Mucosa of descending colon (tissue), 3 donors: ENCODE results near the gene FBH1. TPM values are rescaled to one million over a fixed set of nuclear protein-coding genes. Genes with fewer than 3 reads are reported as not detected.

Experiments used
- ATAC-seq: fragments of 200-7000 bp; cut with Tn5 transposase; one replicate; pipeline ENCODE4 v1.9.1; 2020; ENCODE audit warnings: mild to moderate bottlenecking, moderate library complexity
- DNase-seq, 3 donors: peaks; one replicate each; pipeline ENCODE4 v3.0.0-alpha.2; 2020
- H3K36me3 ChIP-seq: fragments of 200-600 bp; one replicate; pipeline ENCODE4 v1.8.0; 2021; ENCODE audit warnings: low read depth, mild to moderate bottlenecking
- H3K4me1 ChIP-seq: fragments of 200-600 bp; one replicate; pipeline ENCODE4 v1.8.0; 2021; ENCODE audit warnings: low read depth, mild to moderate bottlenecking
- H3K4me3 ChIP-seq: fragments of 200-600 bp; one replicate; pipeline ENCODE4 v1.8.0; 2021; ENCODE audit warnings: mild to moderate bottlenecking
- H3K9me3 ChIP-seq: fragments of 200-600 bp; one replicate; pipeline ENCODE4 v1.8.0; 2021; ENCODE audit warnings: mild to moderate bottlenecking
- intact Hi-C, 2 donors: fragments of 100-400 bp; cut with DNase I in 1 of 2; cut with micrococcal nuclease in 1 of 2; formaldehyde crosslinking; loops; one replicate each; pipeline versions ENCODE4 v1.11.0 to v1.11.1; 2022; cut with DNase I, micrococcal nuclease
- total RNA-seq, 3 donors: library from RNA; stranded (reverse); fragmentation: NEBNext Ultra II Directional in 2 of 3; extraction: Animal tissue kit (Norgen Biotek cat#: 25700) in 2 of 3; gene quantifications; one replicate each; pipeline versions ENCODE4 v1.2.1 to v1.2.4, GENCODE V29; 2021 to 2023
- TF ChIP-seq, protein P1 (sequence below): fragments of 200-600 bp; IDR thresholded peaks from one replicate; pipeline ENCODE4 v1.8.0; 2022; ENCODE audit warnings: antibody characterized with exemption, mild to moderate bottlenecking
- donor health status: DM: no; HTN: no; CAD: no; lungs with moderate emphysema.
- donor health status: DM: no; HTN: no; CAD: no.
- donor health status: DM: no; HTN: yes; CAD: no.

FBH1 gene
- total RNA-seq, 3 donors from 2014 or later, result 74.1 to 109 (median 100) TPM

DNA sequence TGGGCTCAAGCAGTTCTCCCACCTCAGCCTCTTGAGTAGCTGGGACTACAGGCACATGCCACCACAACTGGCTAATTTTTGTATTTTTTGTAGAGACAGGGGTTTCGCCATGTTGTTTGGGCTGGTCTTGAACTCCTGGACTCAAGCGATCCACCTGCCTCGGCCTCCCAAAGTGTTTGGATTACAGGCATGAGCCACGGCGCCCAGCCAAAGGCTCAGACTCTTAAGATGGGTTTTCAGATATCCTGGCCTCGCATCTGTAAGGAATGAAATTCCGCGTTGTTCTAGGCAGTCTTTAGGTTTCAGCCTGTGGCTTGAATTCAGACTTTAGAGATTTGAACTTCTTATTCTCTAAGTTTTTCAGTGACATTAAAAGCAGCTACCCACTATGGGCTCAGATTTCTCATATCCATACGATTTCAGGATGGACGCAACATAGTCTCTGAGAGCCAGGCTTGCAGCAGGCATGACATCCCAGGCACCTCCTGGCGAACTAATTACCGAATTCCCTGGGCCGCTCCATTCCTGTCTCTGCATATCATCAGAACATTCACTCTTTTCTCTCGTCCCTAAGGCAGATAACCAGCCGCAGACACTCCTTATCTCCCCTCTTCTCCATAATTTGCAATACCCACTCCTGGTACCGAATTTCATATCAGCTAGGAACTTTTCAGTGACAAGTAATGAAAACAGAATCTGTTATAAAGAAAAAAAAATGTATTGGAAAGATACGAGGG, 57.6 kb downstream of the FBH1 start:
- H3K36me3 ChIP-seq, result no peaks in the 10 kb centered on the region
- peaks cover 17% of the 10 kb centered on the region for H3K4me1 ChIP-seq
- H3K4me3 ChIP-seq, result no peak overlapping the region
- no peaks in the 10 kb centered on the region for H3K9me3 ChIP-seq
- intact Hi-C loops, result no loop called here
- TF ChIP-seq, protein P1, sequence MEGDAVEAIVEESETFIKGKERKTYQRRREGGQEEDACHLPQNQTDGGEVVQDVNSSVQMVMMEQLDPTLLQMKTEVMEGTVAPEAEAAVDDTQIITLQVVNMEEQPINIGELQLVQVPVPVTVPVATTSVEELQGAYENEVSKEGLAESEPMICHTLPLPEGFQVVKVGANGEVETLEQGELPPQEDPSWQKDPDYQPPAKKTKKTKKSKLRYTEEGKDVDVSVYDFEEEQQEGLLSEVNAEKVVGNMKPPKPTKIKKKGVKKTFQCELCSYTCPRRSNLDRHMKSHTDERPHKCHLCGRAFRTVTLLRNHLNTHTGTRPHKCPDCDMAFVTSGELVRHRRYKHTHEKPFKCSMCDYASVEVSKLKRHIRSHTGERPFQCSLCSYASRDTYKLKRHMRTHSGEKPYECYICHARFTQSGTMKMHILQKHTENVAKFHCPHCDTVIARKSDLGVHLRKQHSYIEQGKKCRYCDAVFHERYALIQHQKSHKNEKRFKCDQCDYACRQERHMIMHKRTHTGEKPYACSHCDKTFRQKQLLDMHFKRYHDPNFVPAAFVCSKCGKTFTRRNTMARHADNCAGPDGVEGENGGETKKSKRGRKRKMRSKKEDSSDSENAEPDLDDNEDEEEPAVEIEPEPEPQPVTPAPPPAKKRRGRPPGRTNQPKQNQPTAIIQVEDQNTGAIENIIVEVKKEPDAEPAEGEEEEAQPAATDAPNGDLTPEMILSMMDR, result no peak
- DNase-seq (no peak), ATAC-seq (no peak)

DNA sequence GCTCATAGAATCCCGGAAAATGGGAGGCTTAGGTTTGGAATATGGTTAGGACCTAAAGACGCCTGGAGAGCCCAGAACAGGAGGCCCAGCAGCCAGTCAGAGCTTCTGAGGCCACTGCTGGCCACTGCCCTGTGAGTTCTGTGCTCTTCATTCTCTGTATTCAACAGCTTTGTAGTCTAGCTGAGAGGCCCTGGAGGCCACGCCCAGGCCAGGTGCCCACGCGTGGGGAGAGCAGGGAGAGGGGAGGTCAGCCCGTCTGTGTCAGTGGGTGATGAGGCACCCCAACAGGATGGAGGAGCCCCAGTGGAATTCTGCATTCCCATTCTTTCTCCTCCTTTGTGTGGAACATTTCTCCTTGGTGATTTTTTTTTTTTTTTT, 58.2 kb downstream of the FBH1 start:
- no peak for DNase-seq

DNA sequence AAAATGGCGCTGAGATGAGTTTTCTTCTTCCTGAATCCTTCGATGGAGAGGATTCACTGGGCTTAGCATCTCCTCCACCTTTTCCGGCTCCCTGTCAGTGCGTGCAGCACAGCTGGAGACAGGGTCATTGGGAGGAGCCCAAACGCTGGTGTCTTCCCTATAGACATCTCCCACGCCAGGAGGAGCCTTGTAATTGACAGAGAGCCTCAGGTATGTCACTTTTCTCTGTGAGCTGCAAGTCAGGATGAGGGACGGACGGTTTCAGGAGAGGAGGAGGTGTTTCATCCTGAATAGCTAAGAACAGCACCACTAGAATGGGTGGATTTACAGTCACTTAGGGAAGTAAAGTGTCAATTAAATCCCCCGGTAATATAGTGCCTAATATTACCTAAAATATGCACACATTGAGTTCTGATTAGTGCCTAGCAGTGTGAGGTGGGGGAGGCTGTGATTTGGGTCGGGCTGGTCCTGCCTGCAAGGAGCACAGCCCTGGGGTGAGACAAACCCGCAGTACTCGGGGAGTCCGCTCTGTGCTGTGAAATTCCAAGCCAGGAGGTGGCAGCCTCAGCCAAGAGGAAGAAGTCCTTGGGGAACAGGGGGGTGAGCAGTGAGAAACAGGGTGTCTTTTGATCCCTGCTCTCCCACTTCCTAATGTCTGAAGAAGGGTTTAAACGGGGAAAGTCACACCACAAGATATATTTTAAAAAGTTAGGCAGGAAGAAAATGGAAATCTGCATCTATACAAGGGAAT, 59.1 kb downstream of the FBH1 start:
- no peaks in the 10 kb centered on the region for H3K9me3 ChIP-seq
- H3K36me3 ChIP-seq, result no peaks in the 10 kb centered on the region
- peak in 2 of 3 donors; percentile 72 to 77 for DNase-seq
- no peak overlapping the region for H3K4me3 ChIP-seq
- intact Hi-C loops, result no loop called here
- ATAC-seq, result peak; percentile 42
- TF ChIP-seq, protein P1, result no peak
- H3K4me1 ChIP-seq, result peaks cover 12% of the 10 kb centered on the region

More for the DNA sequence above, 58.2 kb downstream of the FBH1 start:
- TF ChIP-seq, protein P1, result no peak
- Histone ChIP-seq H3K36me3 (no peaks in the 10 kb centered on the region), H3K4me3 (no peak overlapping the region), H3K4me1 (peaks cover 17% of the 10 kb centered on the region), H3K9me3 (no peaks in the 10 kb centered on the region)
- no peak for ATAC-seq
- intact Hi-C loops, result no loop called here

DNA sequence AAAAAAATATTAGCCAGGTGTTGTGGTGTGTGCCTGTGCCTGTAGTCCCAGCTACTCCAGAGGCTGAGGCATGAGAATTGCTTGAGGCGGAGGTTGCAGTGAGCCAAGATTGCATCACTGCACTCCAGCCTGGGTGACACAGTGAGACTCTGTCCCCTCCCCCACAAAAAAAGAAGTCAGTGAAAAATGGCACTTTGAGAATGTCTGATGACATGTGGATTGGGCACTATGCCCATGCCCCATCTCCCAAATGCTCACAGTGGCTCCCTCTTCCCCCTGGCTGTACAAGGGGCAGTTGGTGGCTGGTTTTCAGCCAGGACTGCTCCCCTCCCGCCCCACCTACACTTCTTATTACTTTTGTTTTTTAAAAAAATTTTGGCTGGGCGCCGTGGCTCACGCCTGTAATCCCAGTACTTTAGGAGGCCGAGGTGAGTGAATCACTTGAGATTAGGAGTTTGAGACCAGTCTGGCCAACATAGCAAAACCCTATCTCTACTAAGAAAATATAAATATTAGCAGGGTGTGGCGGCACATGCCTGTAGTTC, 61.2 kb downstream of the FBH1 start:
- Histone ChIP-seq H3K9me3 (no peaks in the 10 kb centered on the region), H3K4me3 (no peak overlapping the region), H3K4me1 (no peaks in the 10 kb centered on the region), H3K36me3 (no peaks in the 10 kb centered on the region)
- intact Hi-C loops, result no loop called here
- ATAC-seq, result peak; percentile 50
- DNase-seq, result no peak
- TF ChIP-seq, protein P1, result no peak

DNA sequence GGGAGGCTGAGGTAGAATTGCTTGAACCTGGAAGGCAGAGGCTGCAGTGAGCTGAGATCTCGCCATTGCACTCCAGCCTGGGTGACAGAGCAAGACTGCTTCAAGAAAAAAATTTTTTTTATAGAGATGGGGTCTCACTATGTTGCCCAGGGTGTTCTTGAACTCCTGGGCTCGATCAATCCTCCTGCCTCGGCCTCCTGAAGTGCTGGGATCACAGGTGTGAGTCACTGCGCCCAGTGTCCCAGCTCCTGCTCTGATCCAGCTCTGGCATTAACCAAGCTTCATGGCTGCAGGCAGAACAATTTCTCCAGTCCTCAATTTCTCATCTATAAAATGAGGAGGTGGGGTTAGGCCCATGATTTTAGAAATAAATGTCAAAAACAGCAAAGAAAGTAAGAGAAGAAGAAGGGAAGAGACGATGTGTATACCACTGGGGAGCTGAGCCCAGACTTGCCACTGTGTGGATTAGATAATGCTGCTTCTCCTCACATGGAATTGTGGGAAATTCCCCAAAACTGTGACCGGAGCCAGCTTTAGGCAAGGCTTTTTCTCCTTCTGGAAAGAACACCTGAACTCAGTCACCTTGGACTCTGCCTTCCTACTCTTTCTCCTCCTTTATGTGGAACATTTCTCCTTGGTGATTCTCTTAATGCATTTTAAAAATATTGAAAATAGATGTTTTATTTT, 61.8 kb downstream of the FBH1 start:
- H3K4me1 ChIP-seq, result no peaks in the 10 kb centered on the region
- no peaks in the 10 kb centered on the region for H3K36me3 ChIP-seq
- ATAC-seq, result no peak
- no peak overlapping the region for H3K4me3 ChIP-seq
- DNase-seq, result no peak
- TF ChIP-seq, protein P1, result no peak
- H3K9me3 ChIP-seq, result no peaks in the 10 kb centered on the region
- intact Hi-C loops, result no loop called here
